HepG2 (cell line): ENCODE measurements around the gene PKD1L1. TPM values are rescaled to one million over a fixed set of nuclear protein-coding genes. Genes with fewer than 3 reads are reported as not detected.

Experiments
- CCAR2 ChIP-seq: fragments of 200-400 bp; formaldehyde crosslinking; optimal IDR thresholded peaks from 2 replicates; pipeline ENCODE3; 2018; ENCODE audit warnings: low read depth, mild to moderate bottlenecking, low read length, moderate library complexity
- ERF ChIP-seq: IDR thresholded peaks from 2 replicates; pipeline ENCODE4 v1.6.1; 2018; ENCODE audit warnings: missing biosample characterization, missing genetic modification reagents
- ETV6 ChIP-seq: sonication (generic); formaldehyde crosslinking; conservative IDR thresholded peaks from 2 replicates; pipeline ENCODE4 v1.4.0; 2020; ENCODE audit warnings: missing genetic modification reagents
- HDAC2 ChIP-seq: sonication (generic); formaldehyde crosslinking; IDR thresholded peaks from 2 replicates; pipeline ENCODE4 v1.4.0; 2020; ENCODE audit warnings: missing genetic modification reagents
- MIXL1 ChIP-seq: IDR thresholded peaks from 2 replicates; pipeline ENCODE4 v1.6.1; 2016
- MYPOP ChIP-seq: sonication (generic); formaldehyde crosslinking; IDR thresholded peaks from 2 replicates; pipeline ENCODE4 v1.8.1; 2023; ENCODE audit warnings: mild to moderate bottlenecking, moderate library complexity, missing genetic modification reagents
- PAXIP1 ChIP-seq: sonication (generic); formaldehyde crosslinking; conservative IDR thresholded peaks from 2 replicates; pipeline ENCODE4 v1.4.0; 2020; ENCODE audit warnings: mild to moderate bottlenecking, missing genetic modification reagents, moderate library complexity
- SMAD1 ChIP-seq: sonication (generic); formaldehyde crosslinking; IDR thresholded peaks from 2 replicates; pipeline ENCODE4 v1.4.0; 2020; ENCODE audit warnings: missing genetic modification reagents, low read depth, mild to moderate bottlenecking, borderline replicate concordance
- SNRNP70 ChIP-seq: fragments of 200-400 bp; formaldehyde crosslinking; IDR thresholded peaks from 2 replicates; pipeline ENCODE4 v1.6.1; 2017; ENCODE audit warnings: mild to moderate bottlenecking, low read depth, low read length, moderate library complexity
- TCF7L2 ChIP-seq: IDR thresholded peaks from 2 replicates; pipeline ENCODE4 v1.6.1; 2011; ENCODE audit warnings: mild to moderate bottlenecking, low read depth, low read length, moderate library complexity
- TRAFD1 ChIP-seq: sonication (generic); formaldehyde crosslinking; IDR thresholded peaks from 2 replicates; pipeline ENCODE4 v1.5.1; 2020; ENCODE audit warnings: missing genetic modification reagents, mild to moderate bottlenecking, borderline replicate concordance
- UBTF ChIP-seq: sonication (generic); formaldehyde crosslinking; IDR thresholded peaks from 2 replicates; pipeline ENCODE4 v1.4.0; 2020; ENCODE audit warnings: mild to moderate bottlenecking, missing genetic modification reagents
- ZNF207 ChIP-seq: fragments of 450-650 bp; IDR thresholded peaks from 2 replicates; pipeline ENCODE4 v1.6.1; 2016; ENCODE audit warnings: antibody characterized with exemption, borderline replicate concordance
- ZNF276 ChIP-seq: sonication (generic); formaldehyde crosslinking; IDR thresholded peaks from 2 replicates; pipeline ENCODE4 v1.4.0; 2020; ENCODE audit warnings: mild to moderate bottlenecking, low read depth, missing genetic modification reagents
- ZNF337 ChIP-seq: sonication (generic); formaldehyde crosslinking; IDR thresholded peaks from 2 replicates; pipeline ENCODE4 v1.5.1; 2020; ENCODE audit warnings: missing genetic modification reagents, low read depth, mild to moderate bottlenecking, borderline replicate concordance
- ZNF607 ChIP-seq: sonication (generic); formaldehyde crosslinking; IDR thresholded peaks from 2 replicates; pipeline ENCODE4 v1.5.1; 2020; ENCODE audit warnings: missing genetic modification reagents, mild to moderate bottlenecking, borderline replicate concordance
- ZNF619 ChIP-seq: sonication (generic); formaldehyde crosslinking; IDR thresholded peaks from 2 replicates; pipeline ENCODE4 v1.4.0; 2020; ENCODE audit warnings: mild to moderate bottlenecking, missing genetic modification reagents
- ZNF772 ChIP-seq: sonication (generic); formaldehyde crosslinking; IDR thresholded peaks from 2 replicates; pipeline ENCODE4 v1.5.0; 2020; ENCODE audit warnings: mild to moderate bottlenecking, missing genetic modification reagents
- polyA plus RNA-seq, 8 experiments: library from polyadenylated mRNA; depleted of rRNA in 3 of 8; stranded (reverse) in 7 of 8; unstranded in 1 of 8; fragments of >200 nt; fragmentation: Illumina TruSeq in 4 of 8; extraction: Trizol in 4 of 8; gene quantifications; 2 replicates each; pipeline versions ENCODE4 v1.2.1 to v1.2.3, GENCODE V29; 2011 to 2016; ENCODE audit warnings: low read depth in 4 of 8, missing spikeins in 1 of 8, mixed read lengths in 1 of 8; ENCODE audit not compliant: insufficient read depth in 1 of 8
- total RNA-seq, 5 experiments: library from RNA; depleted of rRNA; stranded (reverse); fragments of >200 nt; fragmentation: Illumina TruSeq; extraction: Trizol; gene quantifications; 2 replicates each; pipeline ENCODE4 v1.2.3, GENCODE V29; 2016; ENCODE audit warnings: low read depth in 1 of 5

Gene PKD1L1
- total and polyA plus RNA-seq, 2 of the 13 experiments (the other 11 are each of a cell fraction or from before 2014, with no cell fraction given), result 0.01 TPM; not detected in 1

- TF ChIP-seq ZNF276 (CRISPR knock-in tag) (peak; percentile 76), ZNF772 (CRISPR knock-in tag) (peak; percentile 88; the same call in 1 of the 2 replicates), ERF (CRISPR knock-in tag) (peak; percentile 79), ZNF207 (no peak), PAXIP1 (CRISPR knock-in tag) (peak; percentile 74), TCF7L2 (no peak), TRAFD1 (CRISPR knock-in tag) (no peak), MYPOP (CRISPR knock-in tag) (peak; percentile 61; the same call in 1 of the 2 replicates), ETV6 (CRISPR knock-in tag) (peak; percentile 82; the same call in 1 of the 2 replicates), MIXL1 (CRISPR knock-in tag) (peak; percentile 70), SMAD1 (CRISPR knock-in tag) (0 out of 2 replicates have a peak, but pooled peaks have one; percentile 67), CCAR2 (peak; percentile 94), ZNF607 (peak; percentile 84), ZNF337 (no peak), SNRNP70 (no peak), ZNF619 (CRISPR knock-in tag) (no peak), HDAC2 (peak; percentile 68), UBTF (CRISPR knock-in tag) (peak; percentile 90)
These were observed 31.0 kb upstream of the PKD1L1 start, which contains the start of gene HUS1 (continued) for GRCh38 chr7:47979145-47979831.
